Astrocyte (in vitro differentiated cells and primary cell): ENCODE data around the gene TAGLN2. TPM values are rescaled to one million over a fixed set of nuclear protein-coding genes. Genes with fewer than 3 reads are reported as not detected.

Experiments used
- DNase-seq: peaks from one replicate; pipeline ENCODE4 v3.0.0-alpha.2; 2010; ENCODE audit warnings: low read depth
- FAIRE-seq: peaks from 2 replicates; lab custom pipeline; 2011; peaks lifted over from hg19 to GRCh38; lab: Jason Lieb, UNC
- H2AFZ ChIP-seq: 2 replicates; pipeline ENCODE4 v1.6.0; 2012; ENCODE audit warnings: low read depth, low read length, inconsistent platforms
- H3K27ac ChIP-seq: 2 replicates; pipeline ENCODE4 v1.5.1; 2011; ENCODE audit warnings: low read depth, low read length, inconsistent platforms
- H3K27me3 ChIP-seq: 2 replicates; pipeline ENCODE4 v1.6.0; 2011; ENCODE audit warnings: low read length, inconsistent platforms; ENCODE audit not compliant: insufficient read depth
- H3K36me3 ChIP-seq: 2 replicates; pipeline ENCODE4 v1.5.1; 2011; ENCODE audit warnings: low read length, inconsistent platforms; ENCODE audit not compliant: insufficient read depth
- H3K4me1 ChIP-seq: 2 replicates; pipeline ENCODE4 v1.5.1; 2011; ENCODE audit warnings: low read length, inconsistent platforms; ENCODE audit not compliant: insufficient read depth
- H3K4me2 ChIP-seq: 2 replicates; pipeline ENCODE4 v1.6.0; 2012; ENCODE audit warnings: low read length, inconsistent platforms
- H3K4me3 ChIP-seq: 2 replicates; pipeline ENCODE4 v1.5.1; 2011; ENCODE audit warnings: low read depth, mild to moderate bottlenecking, low read length, inconsistent platforms; ENCODE audit not compliant: insufficient read depth
- H3K79me2 ChIP-seq: 2 replicates; pipeline ENCODE4 v1.6.0; 2012; ENCODE audit warnings: mild to moderate bottlenecking, low read length, inconsistent platforms; ENCODE audit not compliant: insufficient read depth
- H3K9ac ChIP-seq: 2 replicates; pipeline ENCODE4 v1.6.0; 2012; ENCODE audit warnings: mild to moderate bottlenecking, low read length, inconsistent platforms
- H3K9me3 ChIP-seq: 2 replicates; pipeline ENCODE4 v1.5.1; 2012; ENCODE audit warnings: low read depth, mild to moderate bottlenecking, low read length, inconsistent platforms; ENCODE audit not compliant: insufficient read depth
- H4K20me1 ChIP-seq: 2 replicates; pipeline ENCODE4 v1.6.0; 2012; ENCODE audit warnings: low read length, inconsistent platforms; ENCODE audit not compliant: insufficient read depth
- H3K27ac Mint-ChIP-seq: one replicate; pipeline ENCODE4 v1.8.0; 2021; ENCODE audit warnings: mild to moderate bottlenecking, mixed read lengths; ENCODE audit not compliant: unreplicated experiment
- H3K27me3 Mint-ChIP-seq: one replicate; pipeline ENCODE4 v1.8.0; 2021; ENCODE audit warnings: low read depth, mixed read lengths; ENCODE audit not compliant: unreplicated experiment
- H3K36me3 Mint-ChIP-seq: one replicate; pipeline ENCODE4 v1.8.0; 2021; ENCODE audit warnings: low read depth, mixed read lengths; ENCODE audit not compliant: unreplicated experiment
- H3K4me1 Mint-ChIP-seq: one replicate; pipeline ENCODE4 v1.8.0; 2021; ENCODE audit warnings: low read depth, mixed read lengths; ENCODE audit not compliant: unreplicated experiment
- H3K4me3 Mint-ChIP-seq: one replicate; pipeline ENCODE4 v1.8.0; 2021; ENCODE audit warnings: mild to moderate bottlenecking, moderate library complexity, mixed read lengths; ENCODE audit not compliant: unreplicated experiment
- H3K9me3 Mint-ChIP-seq: one replicate; pipeline ENCODE4 v1.8.0; 2021; ENCODE audit warnings: mild to moderate bottlenecking, mixed read lengths; ENCODE audit not compliant: unreplicated experiment
- CTCF ChIP-seq: IDR thresholded peaks from 2 replicates; pipeline ENCODE4 v1.5.1; 2011; ENCODE audit warnings: low read depth, mild to moderate bottlenecking, inconsistent platforms, low read length, moderate library complexity; ENCODE audit not compliant: insufficient read depth
- EZH2 ChIP-seq: IDR thresholded peaks from 2 replicates; pipeline ENCODE4 v1.6.1; 2012; ENCODE audit warnings: mild to moderate bottlenecking, low read length, inconsistent platforms; ENCODE audit not compliant: insufficient read depth
- total RNA-seq: library from RNA; stranded (reverse); gene quantifications from 2 replicates; pipeline ENCODE4 v1.2.1, GENCODE V29; 2021

The TAGLN2 gene
- total RNA-seq, 1 donor from 2014 or later = 688 TPM

DNA sequence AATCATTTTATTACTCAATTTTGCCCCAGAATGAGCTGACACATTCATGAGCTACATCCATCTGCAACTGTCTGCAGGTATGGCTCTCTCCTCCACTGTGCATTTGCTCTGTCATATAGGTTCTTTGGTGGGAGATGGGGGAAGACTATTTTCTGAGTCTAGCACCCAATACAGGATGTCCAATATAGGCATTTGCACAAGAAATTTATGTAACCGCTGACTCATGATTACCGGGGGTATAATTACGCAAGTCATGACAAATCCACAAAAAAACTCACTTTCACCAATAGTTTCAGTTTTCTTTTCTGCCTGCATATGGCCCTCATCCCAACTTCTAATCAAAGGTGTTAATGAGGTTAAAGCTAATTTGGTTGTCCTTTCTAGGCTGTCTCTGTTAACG lies 45.3 kb downstream of the TAGLN2 start:
- Histone ChIP-seq H3K79me2 (no peaks in the 10 kb centered on the region), H3K36me3 (no peaks in the 10 kb centered on the region), H3K27me3 (no peaks in the 10 kb centered on the region), H3K4me3 (no peak overlapping the region), H3K27ac (no peak overlapping the region), H2AFZ (no peak overlapping the region), H4K20me1 (no peaks in the 10 kb centered on the region), H3K9me3 (no peaks in the 10 kb centered on the region), H3K4me2 (peak overlapping the region; percentile 34), H3K9ac (no peak overlapping the region), H3K4me1 (peaks cover 25% of the 10 kb centered on the region)
- no peak overlapping the region for H3K27ac Mint-ChIP-seq
- peak; percentile 69 for DNase-seq
- TF ChIP-seq CTCF (no peak), EZH2 (no peak)
- no peaks in the 10 kb centered on the region for H3K9me3 Mint-ChIP-seq
- no peak overlapping the region for H3K4me3 Mint-ChIP-seq
- peaks cover 17% of the 10 kb centered on the region for H3K4me1 Mint-ChIP-seq
- H3K36me3 Mint-ChIP-seq = peaks cover 2% of the 10 kb centered on the region
- H3K27me3 Mint-ChIP-seq = peaks cover 2% of the 10 kb centered on the region
- FAIRE-seq = no peak

GRCh38 chr1:159879136-159879535 lies 46.2 kb downstream of the TAGLN2 start:
- DNase-seq (peak; percentile 26), FAIRE-seq (no peak)
- no peak overlapping the region for H3K4me3 ChIP-seq
- no peak overlapping the region for H3K4me3 Mint-ChIP-seq
- H3K9ac ChIP-seq = no peak overlapping the region
- no peaks in the 10 kb centered on the region for H3K27me3 ChIP-seq
- H3K4me2 ChIP-seq = no peak overlapping the region
- peaks cover 19% of the 10 kb centered on the region for H3K4me1 Mint-ChIP-seq
- H3K9me3 Mint-ChIP-seq = no peaks in the 10 kb centered on the region
- peaks cover 25% of the 10 kb centered on the region for H3K4me1 ChIP-seq
- H3K36me3 Mint-ChIP-seq = peaks cover 2% of the 10 kb centered on the region
- no peak overlapping the region for H3K27ac ChIP-seq
- no peaks in the 10 kb centered on the region for H3K9me3 ChIP-seq
- no peak overlapping the region for H2AFZ ChIP-seq
- peak overlapping the region; percentile 29 for H3K27ac Mint-ChIP-seq
- H3K79me2 ChIP-seq = no peaks in the 10 kb centered on the region
- peaks cover 2% of the 10 kb centered on the region for H3K27me3 Mint-ChIP-seq
- no peak for TF ChIP-seq EZH2
- TF ChIP-seq CTCF = no peak
- H4K20me1 ChIP-seq = no peaks in the 10 kb centered on the region
- no peaks in the 10 kb centered on the region for H3K36me3 ChIP-seq

GRCh38 chr1:159877695-159878444 lies 47.4 kb downstream of the TAGLN2 start:
- H3K27ac Mint-ChIP-seq = no peak overlapping the region
- Histone ChIP-seq H3K27ac (no peak overlapping the region), H4K20me1 (no peaks in the 10 kb centered on the region), H3K27me3 (no peaks in the 10 kb centered on the region), H3K36me3 (no peaks in the 10 kb centered on the region), H3K79me2 (no peaks in the 10 kb centered on the region), H2AFZ (no peak overlapping the region), H3K4me2 (no peak overlapping the region), H3K4me3 (no peak overlapping the region), H3K9ac (no peak overlapping the region), H3K9me3 (no peaks in the 10 kb centered on the region), H3K4me1 (peaks cover 25% of the 10 kb centered on the region)
- H3K4me1 Mint-ChIP-seq = peaks cover 25% of the 10 kb centered on the region
- no peak for DNase-seq
- no peaks in the 10 kb centered on the region for H3K9me3 Mint-ChIP-seq
- peaks cover 2% of the 10 kb centered on the region for H3K27me3 Mint-ChIP-seq
- no peak overlapping the region for H3K4me3 Mint-ChIP-seq
- TF ChIP-seq EZH2 = no peak
- TF ChIP-seq CTCF = no peak
- peaks cover 3% of the 10 kb centered on the region for H3K36me3 Mint-ChIP-seq
- FAIRE-seq = no peak
